Upper lobe of right lung (tissue), 1 donor: ENCODE measurements around the gene E2F6. TPM values are rescaled to one million over a fixed set of nuclear protein-coding genes. Genes with fewer than 3 reads are reported as not detected.

Experiments used
- ATAC-seq: fragments of 200-7000 bp; cut with Tn5 transposase; one replicate; pipeline ENCODE4 v1.9.1; 2020; ENCODE audit warnings: mild to moderate bottlenecking, moderate library complexity
- DNase-seq: peaks from one replicate; pipeline ENCODE4 v3.0.0-alpha.2; 2020
- H3K27ac ChIP-seq: fragments of 200-600 bp; one replicate; pipeline ENCODE4 v1.8.0; 2022
- H3K27me3 ChIP-seq: fragments of 200-600 bp; one replicate; pipeline ENCODE4 v1.8.0; 2022; ENCODE audit warnings: mild to moderate bottlenecking
- H3K36me3 ChIP-seq: fragments of 200-600 bp; one replicate; pipeline ENCODE4 v1.8.0; 2022
- H3K4me1 ChIP-seq: fragments of 200-600 bp; one replicate; pipeline ENCODE4 v1.8.0; 2022
- H3K4me3 ChIP-seq: fragments of 200-600 bp; one replicate; pipeline ENCODE4 v1.8.0; 2022; ENCODE audit warnings: mild to moderate bottlenecking
- H3K9me3 ChIP-seq: fragments of 200-600 bp; one replicate; pipeline ENCODE4 v1.8.0; 2022
- intact Hi-C: fragments of 100-400 bp; cut with DNase I; formaldehyde crosslinking; loops from one replicate; pipeline ENCODE4 v1.11.0; 2022
- total RNA-seq: library from RNA; stranded (reverse); fragmentation: NEBNext Ultra II Directional; extraction: Animal tissue kit (Norgen Biotek cat#: 25700); gene quantifications from one replicate; pipeline ENCODE4 v1.2.1, GENCODE V29; 2021
- TF ChIP-seq, protein P1 (sequence below): fragments of 200-600 bp; IDR thresholded peaks from one replicate; pipeline ENCODE4 v1.8.0; 2022; ENCODE audit warnings: antibody characterized with exemption
- donor health status: DM: no; HTN: yes; CAD: no; lungs with severe emphysema.

E2F6 gene
- total RNA-seq, 1 donor from 2014 or later: 14.5 TPM

DNA sequence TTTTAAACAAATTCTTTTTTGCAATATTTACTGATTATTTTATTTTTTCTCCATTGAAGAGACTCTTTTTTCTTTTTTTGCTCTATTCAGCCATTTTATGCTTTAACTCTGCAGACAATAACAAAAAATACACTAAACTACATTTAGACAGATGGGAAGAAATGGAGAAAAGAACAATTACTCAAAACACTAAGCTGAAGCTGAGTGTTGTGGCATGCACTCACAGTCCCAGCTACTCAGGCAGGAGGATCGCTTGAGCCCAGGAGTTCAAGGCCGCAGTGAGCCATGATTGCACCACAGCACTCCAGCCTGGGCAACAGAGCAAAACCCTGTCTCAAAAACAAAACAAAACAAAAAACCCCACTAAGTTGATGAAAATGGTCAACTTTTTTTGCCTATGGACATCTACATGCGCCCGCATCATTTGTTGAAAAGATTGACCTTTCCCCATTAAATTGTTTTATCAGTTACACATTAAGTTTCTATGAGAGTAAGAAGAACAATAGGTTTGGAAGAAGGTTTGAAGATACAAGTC is 43.0 kb downstream of the E2F6 start:
- TF ChIP-seq, protein P1, sequence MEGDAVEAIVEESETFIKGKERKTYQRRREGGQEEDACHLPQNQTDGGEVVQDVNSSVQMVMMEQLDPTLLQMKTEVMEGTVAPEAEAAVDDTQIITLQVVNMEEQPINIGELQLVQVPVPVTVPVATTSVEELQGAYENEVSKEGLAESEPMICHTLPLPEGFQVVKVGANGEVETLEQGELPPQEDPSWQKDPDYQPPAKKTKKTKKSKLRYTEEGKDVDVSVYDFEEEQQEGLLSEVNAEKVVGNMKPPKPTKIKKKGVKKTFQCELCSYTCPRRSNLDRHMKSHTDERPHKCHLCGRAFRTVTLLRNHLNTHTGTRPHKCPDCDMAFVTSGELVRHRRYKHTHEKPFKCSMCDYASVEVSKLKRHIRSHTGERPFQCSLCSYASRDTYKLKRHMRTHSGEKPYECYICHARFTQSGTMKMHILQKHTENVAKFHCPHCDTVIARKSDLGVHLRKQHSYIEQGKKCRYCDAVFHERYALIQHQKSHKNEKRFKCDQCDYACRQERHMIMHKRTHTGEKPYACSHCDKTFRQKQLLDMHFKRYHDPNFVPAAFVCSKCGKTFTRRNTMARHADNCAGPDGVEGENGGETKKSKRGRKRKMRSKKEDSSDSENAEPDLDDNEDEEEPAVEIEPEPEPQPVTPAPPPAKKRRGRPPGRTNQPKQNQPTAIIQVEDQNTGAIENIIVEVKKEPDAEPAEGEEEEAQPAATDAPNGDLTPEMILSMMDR: no peak
- no peak for ATAC-seq
- Histone ChIP-seq H3K4me1 (no peaks in the 10 kb centered on the region), H3K27me3 (no peaks in the 10 kb centered on the region), H3K36me3 (no peaks in the 10 kb centered on the region), H3K4me3 (no peak overlapping the region), H3K27ac (no peak overlapping the region), H3K9me3 (no peaks in the 10 kb centered on the region)
- intact Hi-C loops: no loop called here
- no peak for DNase-seq

DNA sequence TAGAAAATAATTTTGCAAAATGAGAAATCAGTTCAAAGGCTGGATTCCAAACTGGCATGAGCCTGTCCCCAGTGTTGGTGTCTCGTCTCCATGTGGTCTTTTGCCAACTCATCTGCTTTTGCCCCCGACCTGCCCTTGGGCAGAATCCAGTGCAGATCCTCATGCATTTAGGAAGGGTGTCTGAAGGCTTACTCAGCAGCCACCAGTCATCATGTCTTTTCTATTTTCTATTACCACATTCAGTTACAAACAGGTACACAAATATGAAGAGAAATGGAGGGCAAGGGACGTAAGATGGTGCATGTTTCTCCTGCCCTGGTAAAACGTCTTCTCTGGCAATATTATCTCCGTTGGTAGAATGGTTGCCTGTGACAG is 43.5 kb downstream of the E2F6 start:
- Histone ChIP-seq H3K36me3 (no peaks in the 10 kb centered on the region), H3K4me3 (no peak overlapping the region), H3K27me3 (no peaks in the 10 kb centered on the region), H3K4me1 (no peaks in the 10 kb centered on the region), H3K27ac (no peak overlapping the region), H3K9me3 (no peaks in the 10 kb centered on the region)
- TF ChIP-seq, protein P1: no peak
- ATAC-seq (no peak), DNase-seq (no peak)
- intact Hi-C loops: no loop called here

DNA sequence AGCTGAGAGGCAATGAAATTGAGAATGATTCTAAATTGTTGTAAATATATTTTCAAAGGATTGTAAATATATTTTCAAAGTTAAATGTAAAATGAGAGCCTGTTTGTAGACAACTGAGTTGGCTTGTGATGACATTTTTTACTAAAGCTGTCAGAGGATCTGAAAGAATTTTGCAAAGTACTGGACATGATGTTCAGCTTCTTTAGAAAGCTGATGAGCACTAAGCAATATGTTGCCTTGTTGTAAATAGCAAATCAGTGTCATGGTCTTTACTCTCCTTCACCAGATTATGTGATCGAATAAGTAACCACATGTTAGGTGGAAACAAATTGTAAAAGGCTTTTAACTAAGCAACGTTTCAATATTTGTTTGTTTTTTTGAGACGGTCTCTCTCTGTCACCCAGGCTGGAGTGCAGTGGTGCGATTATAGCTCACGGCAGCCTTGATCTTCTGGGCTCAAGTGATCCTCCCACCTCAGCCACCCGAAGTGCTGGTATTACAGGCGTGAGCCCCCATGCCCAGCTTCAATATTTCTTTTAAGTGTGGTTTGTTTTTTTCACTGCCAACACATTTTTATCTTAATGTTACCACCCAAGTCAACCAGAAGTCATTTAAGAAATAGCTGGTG is 44.0 kb downstream of the E2F6 start:
- Histone ChIP-seq H3K27me3 (no peaks in the 10 kb centered on the region), H3K4me1 (no peaks in the 10 kb centered on the region), H3K4me3 (no peak overlapping the region), H3K36me3 (no peaks in the 10 kb centered on the region), H3K27ac (no peak overlapping the region), H3K9me3 (no peaks in the 10 kb centered on the region)
- no peak for ATAC-seq
- TF ChIP-seq, protein P1: no peak
- intact Hi-C loops: no loop called here
- DNase-seq: no peak

DNA sequence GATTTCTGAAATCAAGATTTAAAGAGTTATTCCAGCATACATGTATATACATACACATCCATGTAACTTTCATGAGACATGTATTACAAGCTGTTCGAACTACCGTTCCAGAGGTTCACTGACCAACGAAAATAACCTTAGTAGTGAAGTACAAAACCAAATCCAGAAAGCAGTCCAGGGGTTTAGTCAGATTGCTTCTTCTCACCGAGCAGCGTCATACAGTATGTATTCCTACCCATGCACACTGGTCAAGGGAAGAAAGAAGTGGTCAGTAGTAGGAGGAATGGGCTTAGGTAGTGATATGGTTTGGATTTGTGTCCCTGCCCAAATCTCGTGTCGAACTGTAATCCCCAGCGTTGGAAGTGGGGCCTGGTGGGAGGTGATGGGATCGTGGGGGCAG is 45.3 kb downstream of the E2F6 start:
- Histone ChIP-seq H3K9me3 (no peaks in the 10 kb centered on the region), H3K27ac (no peak overlapping the region), H3K4me1 (no peaks in the 10 kb centered on the region), H3K4me3 (no peak overlapping the region), H3K27me3 (no peaks in the 10 kb centered on the region), H3K36me3 (no peaks in the 10 kb centered on the region)
- DNase-seq (no peak), ATAC-seq (no peak)
- intact Hi-C loops: no loop called here
- TF ChIP-seq, protein P1: no peak

DNA sequence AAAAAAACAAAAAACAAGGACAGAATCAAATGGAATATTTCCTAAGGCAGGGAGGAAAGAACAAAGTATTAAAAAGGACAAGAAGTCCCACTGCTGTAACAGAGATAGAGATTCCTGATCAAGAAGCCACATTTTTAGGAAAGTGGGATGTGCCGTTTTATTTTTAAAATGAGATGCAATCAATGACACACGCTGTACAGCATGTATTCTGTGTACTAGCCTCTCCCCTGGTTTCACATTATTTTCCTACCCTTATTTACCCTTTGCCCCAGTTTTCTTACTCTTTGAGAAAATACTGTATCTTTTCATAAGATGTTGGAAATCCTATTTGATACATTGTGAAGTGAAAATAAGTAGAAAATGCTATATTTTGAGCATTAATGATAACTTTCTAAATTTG is 45.8 kb downstream of the E2F6 start:
- H3K4me3 ChIP-seq: no peak overlapping the region
- no peaks in the 10 kb centered on the region for H3K9me3 ChIP-seq
- H3K27ac ChIP-seq: no peak overlapping the region
- DNase-seq: no peak
- no peaks in the 10 kb centered on the region for H3K27me3 ChIP-seq
- TF ChIP-seq, protein P1: no peak
- no peaks in the 10 kb centered on the region for H3K36me3 ChIP-seq
- H3K4me1 ChIP-seq: no peaks in the 10 kb centered on the region
- ATAC-seq: no peak
- intact Hi-C loops: no loop called here
